ENCODE data around the gene FHAD1. TPM values are rescaled to one million over a fixed set of nuclear protein-coding genes. Genes with fewer than 3 reads are reported as not detected.
"Not testable (repeated sequence)": the region's sequence is repeated elsewhere in the genome, so short reads cannot be mapped to it uniquely, and the experiment has no call there.

Gene FHAD1
- total RNA-seq, 1 donor from 2014 or later, result 1.7 TPM

DNA sequence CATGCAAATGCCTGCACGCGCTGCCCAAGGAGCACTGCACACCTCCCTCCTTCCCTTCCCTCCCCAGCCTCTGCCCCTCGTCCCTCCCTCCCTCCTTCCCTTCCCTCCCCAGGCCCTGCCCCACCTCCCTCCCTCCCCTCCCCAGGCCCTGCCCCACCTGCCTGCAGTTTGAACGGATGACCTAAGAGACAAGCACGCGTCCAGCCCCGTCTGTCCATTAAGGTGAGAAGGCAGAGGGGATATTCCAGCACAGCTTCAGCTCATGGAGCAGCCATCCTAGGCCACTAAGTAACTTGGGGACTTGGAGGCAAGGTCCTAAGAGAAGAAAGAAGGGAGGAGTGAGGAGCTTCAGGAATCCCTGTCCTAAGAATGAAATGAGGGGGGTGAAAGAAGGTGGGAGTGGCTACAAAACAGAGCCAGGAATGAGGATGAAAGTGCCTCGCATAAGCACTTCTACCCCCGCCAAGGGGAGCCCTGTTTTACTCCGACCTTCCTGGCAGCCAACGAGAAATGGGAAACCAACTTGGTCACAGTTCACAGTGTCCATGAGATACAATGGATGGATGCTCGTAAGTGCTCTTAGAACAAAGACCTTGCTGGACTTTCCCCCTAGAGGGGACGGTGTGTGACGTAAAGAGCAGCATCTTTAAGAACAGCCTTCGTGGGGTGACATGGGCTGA is 141.3 kb downstream of the FHAD1 start:
- H3K36me3 Mint-ChIP-seq (ENCODE audit: low read depth), result no peaks in the 10 kb centered on the region
- no peaks in the 10 kb centered on the region for H3K27me3 Mint-ChIP-seq (ENCODE audit: low read depth)
- H3K27ac Mint-ChIP-seq (ENCODE audit: unreplicated experiment), result no peak overlapping the region
- TF ChIP-seq, protein P1, sequence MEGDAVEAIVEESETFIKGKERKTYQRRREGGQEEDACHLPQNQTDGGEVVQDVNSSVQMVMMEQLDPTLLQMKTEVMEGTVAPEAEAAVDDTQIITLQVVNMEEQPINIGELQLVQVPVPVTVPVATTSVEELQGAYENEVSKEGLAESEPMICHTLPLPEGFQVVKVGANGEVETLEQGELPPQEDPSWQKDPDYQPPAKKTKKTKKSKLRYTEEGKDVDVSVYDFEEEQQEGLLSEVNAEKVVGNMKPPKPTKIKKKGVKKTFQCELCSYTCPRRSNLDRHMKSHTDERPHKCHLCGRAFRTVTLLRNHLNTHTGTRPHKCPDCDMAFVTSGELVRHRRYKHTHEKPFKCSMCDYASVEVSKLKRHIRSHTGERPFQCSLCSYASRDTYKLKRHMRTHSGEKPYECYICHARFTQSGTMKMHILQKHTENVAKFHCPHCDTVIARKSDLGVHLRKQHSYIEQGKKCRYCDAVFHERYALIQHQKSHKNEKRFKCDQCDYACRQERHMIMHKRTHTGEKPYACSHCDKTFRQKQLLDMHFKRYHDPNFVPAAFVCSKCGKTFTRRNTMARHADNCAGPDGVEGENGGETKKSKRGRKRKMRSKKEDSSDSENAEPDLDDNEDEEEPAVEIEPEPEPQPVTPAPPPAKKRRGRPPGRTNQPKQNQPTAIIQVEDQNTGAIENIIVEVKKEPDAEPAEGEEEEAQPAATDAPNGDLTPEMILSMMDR (conservative IDR thresholded peaks at IDR 0.05), result no peak
- no peak for DNase-seq (ENCODE audit: low read depth, low spot score)
- peaks cover 50% of the 10 kb centered on the region for H3K4me1 Mint-ChIP-seq
- H3K9me3 Mint-ChIP-seq, result no peaks in the 10 kb centered on the region
- no peak overlapping the region for H3K4me3 Mint-ChIP-seq

DNA sequence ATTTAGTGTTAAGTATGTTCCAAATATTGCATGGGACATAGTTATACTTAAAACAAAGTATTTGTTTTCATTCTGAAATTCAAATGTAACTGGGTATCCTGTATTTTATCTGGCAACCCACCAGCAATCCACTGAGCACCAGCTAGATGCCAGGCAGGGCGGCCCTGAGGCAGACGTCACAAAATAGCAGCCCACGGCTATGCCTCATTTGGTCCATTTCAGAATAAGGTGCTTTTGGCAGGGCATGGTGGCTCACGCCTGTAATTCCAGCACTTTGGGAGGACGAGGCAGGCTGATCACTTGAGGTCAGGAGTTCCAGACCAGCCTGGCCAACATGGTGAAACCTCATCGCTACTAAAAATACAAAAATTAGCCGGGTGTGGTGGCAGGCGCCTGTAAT is 142.8 kb downstream of the FHAD1 start:
- H3K27me3 Mint-ChIP-seq (ENCODE audit: low read depth); DNase-seq (ENCODE audit: low read depth, low spot score); H3K4me3 Mint-ChIP-seq; H3K27ac Mint-ChIP-seq (ENCODE audit: unreplicated experiment); H3K36me3 Mint-ChIP-seq (ENCODE audit: low read depth); H3K9me3 Mint-ChIP-seq: not testable (repeated sequence)
- H3K4me1 Mint-ChIP-seq, result peaks cover 44% of the 10 kb centered on the region

DNA sequence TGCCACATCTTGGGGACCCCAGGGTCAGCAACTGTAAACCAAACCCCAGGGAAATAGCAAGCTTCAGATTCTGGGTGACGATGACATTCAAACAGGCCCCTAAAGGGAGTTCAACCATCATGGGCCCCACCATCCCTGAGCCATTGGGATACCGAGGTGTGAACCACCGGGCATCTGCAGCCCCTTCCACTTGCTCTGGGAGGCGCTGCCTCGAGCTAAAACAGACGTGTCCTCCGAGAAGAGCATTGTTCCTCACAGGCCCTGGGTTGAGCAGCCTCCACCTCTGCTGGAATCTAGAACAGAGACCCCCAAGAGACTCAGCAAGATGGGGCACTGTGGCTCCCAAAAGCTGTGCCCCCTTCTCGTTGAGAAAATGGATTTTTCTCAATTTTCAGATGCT is 143.6 kb downstream of the FHAD1 start:
- peaks cover 35% of the 10 kb centered on the region for H3K4me1 Mint-ChIP-seq
- no peak for DNase-seq (ENCODE audit: low read depth, low spot score)
- H3K27ac Mint-ChIP-seq (ENCODE audit: unreplicated experiment), result no peak overlapping the region
- TF ChIP-seq, protein P1 (conservative IDR thresholded peaks at IDR 0.05), result no peak
- H3K4me3 Mint-ChIP-seq, result no peak overlapping the region
- no peaks in the 10 kb centered on the region for H3K36me3 Mint-ChIP-seq (ENCODE audit: low read depth)
- H3K9me3 Mint-ChIP-seq, result no peaks in the 10 kb centered on the region
- H3K27me3 Mint-ChIP-seq (ENCODE audit: low read depth), result no peaks in the 10 kb centered on the region

DNA sequence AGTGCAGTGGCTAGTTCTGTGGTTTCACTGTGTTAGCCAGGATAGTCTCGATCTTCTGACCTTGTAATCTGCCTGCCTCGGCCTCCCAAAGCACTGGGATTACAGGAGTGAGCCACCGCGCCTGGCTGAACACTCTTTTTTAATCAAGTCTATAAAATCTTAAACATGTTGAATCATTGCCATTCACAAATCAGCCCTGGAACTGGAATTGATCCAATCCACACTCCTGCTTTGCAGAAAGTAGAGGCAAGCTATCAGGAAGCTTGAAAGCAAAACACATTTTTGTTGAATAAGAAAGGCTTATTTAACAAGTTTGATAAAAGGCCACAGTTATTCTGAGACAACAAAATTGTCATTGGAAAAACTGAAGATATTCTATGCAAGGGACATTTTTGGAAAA is 144.3 kb downstream of the FHAD1 start:
- Mint-ChIP-seq H3K36me3 (ENCODE audit: low read depth) (no peaks in the 10 kb centered on the region), H3K4me3 (no peak overlapping the region), H3K4me1 (peaks cover 28% of the 10 kb centered on the region), H3K9me3 (no peaks in the 10 kb centered on the region), H3K27ac (ENCODE audit: unreplicated experiment) (no peak overlapping the region), H3K27me3 (ENCODE audit: low read depth) (no peaks in the 10 kb centered on the region)
- TF ChIP-seq, protein P1 (conservative IDR thresholded peaks at IDR 0.05), result no peak
- no peak for DNase-seq (ENCODE audit: low read depth, low spot score)

DNA sequence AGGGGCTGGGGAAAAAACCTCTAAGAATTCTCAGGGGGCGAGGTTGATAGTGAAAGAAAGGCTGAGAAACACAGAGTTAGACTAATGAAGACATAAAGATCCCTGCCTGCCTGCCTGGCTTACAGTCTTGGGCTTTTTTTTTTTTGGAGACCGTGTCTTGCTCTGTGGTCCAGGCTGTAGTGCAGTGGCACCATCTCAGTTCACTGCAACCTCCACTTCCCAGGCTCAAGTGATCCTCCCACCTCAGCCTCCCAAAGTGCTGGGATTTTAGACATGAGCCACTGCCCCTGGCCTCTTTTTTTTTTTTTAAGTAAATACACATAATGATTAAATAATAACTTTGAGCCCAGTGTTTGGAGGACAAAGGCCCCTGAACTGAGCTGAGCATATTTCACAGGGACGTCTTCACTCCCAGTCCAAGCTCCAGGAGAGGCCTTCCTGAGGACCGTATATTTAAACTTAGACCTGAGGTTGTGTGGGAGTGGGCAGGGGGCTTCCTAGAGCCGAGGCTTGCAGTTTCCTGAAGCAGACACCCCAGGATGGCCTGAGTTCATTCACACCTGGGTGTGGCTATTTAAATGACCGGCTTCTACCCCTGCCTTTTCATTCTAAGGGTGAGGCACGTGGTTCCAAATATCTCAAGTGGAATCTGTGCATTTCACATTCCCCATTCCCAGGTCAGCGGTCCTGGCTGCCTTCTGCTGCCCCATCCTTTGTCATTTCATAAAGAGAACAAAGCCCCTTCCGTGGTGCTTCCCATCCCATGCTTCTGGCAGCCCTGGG is 146.6 kb downstream of the FHAD1 start:
- no peak overlapping the region for H3K4me3 Mint-ChIP-seq
- DNase-seq (ENCODE audit: low read depth, low spot score), result no peak
- peaks cover 3% of the 10 kb centered on the region for H3K9me3 Mint-ChIP-seq
- H3K27ac Mint-ChIP-seq (ENCODE audit: unreplicated experiment), result peak overlapping the region; percentile 43
- H3K36me3 Mint-ChIP-seq (ENCODE audit: low read depth), result peaks cover 4% of the 10 kb centered on the region
- TF ChIP-seq, protein P1 (conservative IDR thresholded peaks at IDR 0.05), result no peak
- peaks cover 11% of the 10 kb centered on the region for H3K4me1 Mint-ChIP-seq
- H3K27me3 Mint-ChIP-seq (ENCODE audit: low read depth), result no peaks in the 10 kb centered on the region

DNA sequence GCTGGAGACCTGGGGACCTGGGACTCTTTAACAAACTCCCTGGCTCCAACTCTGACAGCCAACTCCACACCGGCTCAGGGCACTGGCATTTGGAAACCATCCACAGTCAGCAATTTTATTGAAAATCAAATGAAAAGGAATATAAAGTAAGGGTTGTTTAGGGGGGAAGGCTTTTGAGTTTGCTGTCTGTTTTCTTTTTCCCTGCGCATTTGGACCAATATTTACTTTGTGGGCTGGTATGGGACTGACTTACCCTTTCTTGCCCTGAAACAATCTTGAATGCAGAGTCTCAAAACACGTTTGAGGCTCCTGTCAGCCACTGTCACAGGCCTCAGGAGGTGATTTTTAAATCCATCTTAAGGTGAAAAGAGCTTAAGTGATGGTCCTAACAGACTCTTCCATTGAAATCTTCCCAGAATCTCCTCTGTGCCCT is 147.3 kb downstream of the FHAD1 start:
- Mint-ChIP-seq H3K4me1 (peaks cover 9% of the 10 kb centered on the region), H3K27ac (ENCODE audit: unreplicated experiment) (peak overlapping the region; percentile 43), H3K36me3 (ENCODE audit: low read depth) (peaks cover 4% of the 10 kb centered on the region), H3K4me3 (no peak overlapping the region), H3K27me3 (ENCODE audit: low read depth) (no peaks in the 10 kb centered on the region), H3K9me3 (peaks cover 3% of the 10 kb centered on the region)
- DNase-seq (ENCODE audit: low read depth, low spot score), result no peak
- TF ChIP-seq, protein P1 (conservative IDR thresholded peaks at IDR 0.05), result no peak
